ENCODE results near the gene PDXP.
A peak's percentile ranks its signal among the peaks of the same experiment; 100 is the strongest.

PDXP gene

GRCh38 chr22:37629928-37630327 is 28.6 kb upstream of the PDXP start:
- no peak for DNase-seq

GRCh38 chr22:37630839-37631435 is 27.6 kb upstream of the PDXP start:
- no peak for DNase-seq

GRCh38 chr22:37631448-37632173 is 26.9 kb upstream of the PDXP start:
- DNase-seq = no peak

GRCh38 chr22:37632174-37633088 is 26.1 kb upstream of the PDXP start:
- no peak for DNase-seq

GRCh38 chr22:37633089-37633624 is 25.4 kb upstream of the PDXP start:
- no peak for DNase-seq

GRCh38 chr22:37633625-37634416 is 24.7 kb upstream of the PDXP start:
- peak; percentile 96 for DNase-seq

GRCh38 chr22:37634417-37634924 is 24.1 kb upstream of the PDXP start:
- no peak for DNase-seq

GRCh38 chr22:37635157-37635556 is 23.4 kb upstream of the PDXP start:
- no peak for DNase-seq

- DNase-seq = no peak
Measured at GRCh38 chr22:37636186-37636948, 22.2 kb upstream of the PDXP start.

GRCh38 chr22:37636949-37637273 is 21.6 kb upstream of the PDXP start:
- DNase-seq = no peak

GRCh38 chr22:37638391-37639069 is 20.0 kb upstream of the PDXP start:
- no peak for DNase-seq

GRCh38 chr22:37639070-37639760 is 19.3 kb upstream of the PDXP start, which contains the start of gene SH3BP1:
TSS of gene SH3BP1 (plus strand) at chr22:37639669. CDS start at chr22:37639788, 119 bp downstream.
- peak; percentile 77 for DNase-seq

GRCh38 chr22:37639771-37640590 is 18.5 kb upstream of the PDXP start:
- DNase-seq = peak; percentile 54

GRCh38 chr22:37640591-37641560 is 17.6 kb upstream of the PDXP start:
- DNase-seq = no peak

- DNase-seq = no peak
Measured at GRCh38 chr22:37641561-37641949, 17.0 kb upstream of the PDXP start.

GRCh38 chr22:37643225-37643847 is 15.2 kb upstream of the PDXP start:
- DNase-seq = peak; percentile 95

GRCh38 chr22:37647317-37647716 is 11.2 kb upstream of the PDXP start:
- no peak for DNase-seq

- DNase-seq = no peak
Measured at GRCh38 chr22:37647928-37648327, 10.6 kb upstream of the PDXP start.

Data from eye (tissue), 1 donor.